GM21447 (cell line): ENCODE measurements around the gene FAM53A.
"Not testable (repeated sequence)": the region's sequence is repeated elsewhere in the genome, so short reads cannot be mapped to it uniquely, and the experiment has no call there.

Source experiments
- ATAC-seq: cut with Tn5 transposase; IDR thresholded peaks from one replicate; pipeline ENCODE4 v1.9.1; 2021; ENCODE audit not compliant: unreplicated experiment

Gene FAM53A

GRCh38 chr4:1686440-1687036 is 2.4 kb upstream of the FAM53A start:
- no peak for ATAC-seq

- ATAC-seq, result no peak
These were observed 1.4 kb upstream of the FAM53A start for GRCh38 chr4:1685235-1686150.

DNA sequence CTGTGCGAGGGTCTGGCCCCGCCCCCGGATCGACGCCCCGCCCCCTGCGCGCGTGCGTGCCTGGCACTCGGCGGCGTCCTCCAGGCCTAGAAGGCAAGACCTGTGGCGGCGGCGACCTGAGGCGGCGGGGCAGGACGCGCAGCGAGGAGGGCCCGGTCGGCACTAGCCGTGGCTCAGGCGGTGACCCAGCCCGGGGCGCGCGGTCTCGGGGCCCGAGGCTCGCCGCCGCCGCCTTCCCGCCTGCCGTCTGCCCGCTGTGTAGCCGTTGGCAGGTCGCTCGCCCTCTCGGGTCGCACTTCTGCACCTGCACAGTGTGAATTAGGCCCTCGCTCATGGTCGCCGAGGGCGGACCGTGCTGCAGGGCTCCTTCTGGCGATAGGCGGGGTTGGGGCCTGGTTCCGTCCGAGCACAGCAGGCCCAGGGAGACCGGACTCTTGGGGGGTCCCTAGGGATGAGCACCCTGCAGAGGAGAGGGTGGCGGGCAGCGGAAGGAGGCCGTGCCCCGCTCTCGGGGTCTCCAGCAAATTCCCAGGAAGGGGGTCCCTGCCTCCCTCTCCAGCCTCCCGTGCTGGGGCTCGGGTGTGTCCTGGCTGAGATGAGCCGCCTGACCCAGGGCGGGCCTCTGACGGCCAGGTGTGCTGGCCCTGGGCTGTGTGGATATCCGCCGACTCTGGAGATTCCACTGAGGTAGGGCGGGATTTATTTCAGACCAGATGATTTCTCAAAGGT is 557 bp upstream of the FAM53A start:
- peak; percentile 13 for ATAC-seq

DNA sequence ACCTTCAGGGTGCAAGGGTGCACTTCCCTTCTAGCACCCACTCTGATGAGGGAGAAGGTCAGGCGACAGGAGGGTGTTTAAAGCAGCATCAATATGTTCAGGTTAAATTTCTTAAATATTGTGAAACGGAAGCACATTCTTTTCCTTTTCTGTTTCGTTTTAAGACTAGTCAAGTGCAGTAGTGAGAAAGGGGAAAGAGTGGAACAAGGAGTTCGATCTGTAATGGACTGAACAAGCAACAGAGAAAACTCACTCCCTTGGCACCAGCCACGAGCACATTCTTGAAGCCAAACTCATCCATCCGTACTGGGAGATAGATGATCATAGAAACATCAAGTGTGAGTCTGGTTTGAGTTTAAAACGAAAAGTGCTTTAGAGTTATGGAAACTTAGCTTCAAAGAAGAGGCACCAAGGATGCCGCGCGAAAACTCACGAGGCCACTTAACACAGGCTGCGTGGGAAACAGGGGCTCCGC is 815 bp downstream of the FAM53A start:
- ATAC-seq, result no peak

DNA sequence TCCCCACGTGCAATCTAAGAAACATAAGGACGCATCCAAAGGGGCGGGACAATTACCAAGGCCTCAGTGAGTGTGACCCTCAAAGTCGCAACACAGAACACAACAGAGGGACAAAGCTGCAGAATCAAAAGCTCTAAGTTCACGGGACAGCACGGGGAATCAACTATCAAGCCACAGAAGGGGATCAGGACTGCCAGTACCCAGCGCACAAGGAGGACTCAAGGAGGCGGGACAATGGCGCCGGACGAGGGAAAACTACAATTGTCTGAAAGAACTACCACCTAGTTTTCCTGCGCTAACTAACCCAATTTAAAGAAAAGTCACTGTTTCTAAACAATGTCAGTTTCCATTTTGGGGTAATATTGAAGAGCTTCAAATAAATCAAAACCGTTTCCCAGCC is 1.3 kb downstream of the FAM53A start:
- ATAC-seq, result no peak

DNA sequence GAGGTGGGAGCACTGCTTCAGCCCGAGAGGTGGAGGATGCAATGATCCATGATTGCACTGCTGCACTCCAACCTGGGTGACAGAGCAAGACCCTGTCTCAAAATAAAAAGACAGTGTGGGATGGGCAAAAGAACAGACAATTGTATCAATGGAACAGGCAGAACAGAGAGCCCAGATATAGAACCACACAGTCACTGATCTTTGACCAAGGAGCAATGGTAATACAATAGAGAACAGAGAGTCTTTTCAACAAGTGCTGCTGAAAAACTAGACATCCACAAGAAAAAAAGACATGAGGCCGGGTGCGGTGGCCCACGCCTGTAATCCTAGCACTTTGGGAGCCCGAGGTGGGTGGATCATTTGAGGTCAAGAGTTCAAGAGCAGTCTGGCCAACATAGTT is 5.9 kb downstream of the FAM53A start:
- ATAC-seq, result no peak

DNA sequence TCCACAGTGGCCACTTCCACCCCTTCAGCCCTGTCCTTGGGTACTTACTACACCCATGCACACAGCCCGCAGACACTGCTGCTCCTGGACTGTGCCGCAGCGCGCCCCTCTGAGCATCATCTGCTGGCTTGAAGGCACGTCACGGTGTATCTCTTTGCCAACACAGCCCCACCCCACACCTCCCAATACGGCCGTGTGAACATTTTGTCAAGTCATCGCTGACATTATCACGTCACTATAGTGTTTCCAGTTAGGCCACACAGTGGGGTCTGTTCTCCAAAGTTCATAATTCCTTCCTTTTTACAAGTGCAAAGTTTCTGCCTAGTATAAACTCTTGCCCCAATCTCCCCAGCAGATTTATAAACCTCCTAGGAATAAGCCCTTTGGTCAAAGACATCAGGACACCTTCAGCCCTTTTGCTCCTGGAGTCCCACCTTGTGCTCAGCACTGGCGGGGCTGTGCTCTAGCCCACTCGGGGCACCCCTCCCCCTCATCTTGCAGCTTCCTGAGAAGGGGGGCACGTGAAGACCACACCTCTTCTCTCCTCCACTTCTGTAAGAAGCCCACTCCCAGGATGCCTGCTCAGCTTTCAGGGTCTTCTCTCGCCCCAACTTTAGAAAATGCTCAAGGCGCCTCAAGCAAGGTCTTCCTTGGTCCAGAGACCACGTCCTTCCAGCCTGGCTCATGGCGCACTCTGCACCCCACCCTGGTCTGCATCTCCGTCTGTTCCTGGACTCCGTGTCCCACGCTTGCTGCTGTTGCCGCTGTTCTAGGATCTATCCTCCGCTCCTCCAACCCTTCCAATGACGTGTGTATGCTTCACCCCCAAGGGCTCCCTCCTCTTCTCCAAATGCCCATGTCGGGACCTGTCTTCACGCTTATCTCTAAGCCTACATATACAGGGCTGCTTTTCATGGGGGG is 7.2 kb downstream of the FAM53A start:
- no peak for ATAC-seq

- no peak for ATAC-seq
These were observed 8.3 kb downstream of the FAM53A start for GRCh38 chr4:1675802-1676137.

DNA sequence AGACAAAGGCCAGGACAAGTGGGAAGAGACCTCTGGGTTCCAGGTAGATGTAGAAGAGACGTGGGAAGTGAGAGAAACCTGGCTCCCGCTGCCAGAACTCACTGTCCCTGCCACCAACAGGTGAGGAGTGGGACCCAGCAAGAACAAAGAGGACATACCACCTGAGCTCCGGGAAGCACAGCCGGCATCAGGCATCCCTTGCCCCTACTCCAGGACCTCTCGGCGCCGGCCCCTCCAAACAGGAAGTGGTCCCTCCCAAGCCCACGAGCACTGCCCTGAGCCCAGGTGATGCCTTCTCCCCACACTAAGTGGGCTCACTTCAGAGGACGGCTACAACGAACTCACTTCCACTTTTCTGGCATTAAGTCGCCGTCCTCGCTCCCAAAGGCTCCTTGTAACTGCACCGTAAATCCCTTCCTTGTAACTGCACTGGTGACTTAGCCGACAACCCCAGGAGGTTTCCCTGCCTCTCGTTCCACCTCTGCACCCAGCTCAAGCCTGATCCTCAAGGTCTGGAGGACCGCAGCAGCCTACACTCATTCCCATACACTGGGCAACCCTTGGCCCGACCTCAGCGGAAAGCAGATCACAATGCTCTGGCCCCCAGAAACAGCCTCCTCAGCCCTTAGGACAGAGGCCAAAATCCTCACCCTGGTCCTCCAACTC is 8.8 kb downstream of the FAM53A start:
- no peak for ATAC-seq

- no peak for ATAC-seq
These were observed 9.4 kb downstream of the FAM53A start for GRCh38 chr4:1674682-1675081.

DNA sequence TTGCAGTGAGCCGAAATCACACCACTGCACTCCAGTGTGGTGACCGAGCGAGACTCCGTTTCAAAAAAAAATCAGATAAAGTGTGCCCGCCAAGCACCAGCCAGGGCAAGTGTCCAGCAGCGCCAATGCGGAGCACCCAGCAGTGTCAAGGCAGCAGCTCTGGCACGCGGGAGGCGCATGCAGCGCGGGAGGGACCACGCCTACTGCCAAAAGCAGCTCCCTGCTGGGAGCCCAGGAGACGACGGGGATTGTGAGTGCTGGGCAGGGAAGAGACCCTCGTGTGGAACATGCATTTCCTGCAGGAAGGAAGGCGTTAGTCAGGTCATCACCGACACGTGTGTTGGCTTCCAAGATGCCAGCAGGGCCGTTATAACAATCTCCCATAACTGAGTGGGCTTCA is 10.4 kb downstream of the FAM53A start:
- ATAC-seq, result no peak

DNA sequence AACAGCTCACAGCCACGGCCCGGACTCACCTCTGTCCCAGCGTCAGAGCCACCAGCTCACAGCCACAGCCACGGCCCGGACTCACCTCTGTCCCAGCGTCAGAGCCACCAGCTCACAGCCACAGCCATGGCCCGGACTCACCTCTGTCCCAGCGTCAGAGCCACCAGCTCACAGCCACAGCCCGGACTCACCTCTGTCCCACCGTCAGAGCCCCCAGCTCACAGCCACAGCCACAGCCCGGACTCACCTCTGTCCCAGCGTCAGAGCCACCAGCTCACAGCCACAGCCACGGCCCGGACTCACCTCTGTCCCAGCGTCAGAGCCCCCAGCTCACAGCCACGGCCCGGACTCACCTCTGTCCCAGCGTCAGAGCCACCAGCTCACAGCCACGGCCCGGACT is 13.1 kb downstream of the FAM53A start:
- ATAC-seq, result not testable (repeated sequence)

- ATAC-seq, result no peak
These were observed 13.8 kb downstream of the FAM53A start for GRCh38 chr4:1670279-1670678.

GRCh38 chr4:1669850-1670249 is 14.3 kb downstream of the FAM53A start:
- ATAC-seq, result no peak

DNA sequence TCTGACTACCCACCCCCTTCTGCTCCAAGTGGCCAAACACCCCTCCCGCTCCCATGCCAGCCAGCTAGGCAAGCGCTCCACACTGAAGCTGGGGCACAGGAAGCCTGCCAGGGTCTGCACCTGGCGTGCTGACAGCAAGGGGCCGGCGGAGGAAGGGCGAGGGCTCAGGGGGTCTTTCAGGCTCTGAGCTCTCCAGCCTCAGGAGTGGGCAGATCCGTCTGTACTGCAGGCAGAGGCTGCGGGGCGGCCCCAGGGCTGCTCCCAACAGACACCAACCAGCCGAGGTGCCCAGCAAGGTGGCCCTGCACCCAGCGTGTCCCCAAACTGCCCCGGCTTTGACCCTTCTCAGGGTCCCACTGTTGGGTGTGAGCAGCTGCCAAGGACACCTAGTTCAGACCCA is 14.8 kb downstream of the FAM53A start:
- no peak for ATAC-seq

DNA sequence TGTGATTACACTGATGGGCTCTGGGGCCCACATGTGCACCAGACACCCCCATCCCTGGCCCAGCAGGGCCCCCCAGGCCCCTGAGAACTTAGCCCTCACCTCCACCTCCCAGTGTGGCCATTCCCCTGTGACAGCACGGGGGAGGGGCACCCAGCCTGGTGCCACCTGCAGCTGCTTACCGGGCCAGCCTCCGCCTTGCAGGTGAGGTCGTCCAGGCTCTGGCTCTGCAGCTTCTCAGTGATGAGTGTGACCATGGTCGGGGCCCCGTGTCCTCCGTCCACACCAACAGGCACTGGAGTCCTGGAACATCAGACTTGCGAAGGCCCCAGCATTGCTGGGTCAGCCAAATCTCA is 15.6 kb downstream of the FAM53A start:
- no peak for ATAC-seq

DNA sequence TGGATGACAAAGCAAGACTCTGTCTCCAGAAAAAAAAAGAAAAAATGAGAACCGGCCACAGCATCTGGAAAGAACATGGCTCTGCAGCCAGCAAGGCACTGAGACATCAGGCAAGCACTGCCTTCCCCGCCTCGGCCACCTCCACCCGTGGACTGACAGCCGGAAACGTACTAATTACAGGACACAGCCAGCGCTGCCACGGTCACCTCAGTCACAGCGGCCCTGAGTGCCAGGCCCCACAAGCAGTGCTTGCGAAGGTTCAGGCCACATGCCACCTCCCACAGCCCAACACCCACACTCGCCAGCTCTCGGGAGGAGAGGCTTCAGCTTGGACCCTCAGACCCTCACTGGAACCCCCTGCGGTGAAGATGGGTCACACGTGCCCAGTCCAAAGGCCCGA is 16.8 kb downstream of the FAM53A start:
- no peak for ATAC-seq

- ATAC-seq, result no peak
These were observed 17.7 kb downstream of the FAM53A start for GRCh38 chr4:1666391-1666790.

DNA sequence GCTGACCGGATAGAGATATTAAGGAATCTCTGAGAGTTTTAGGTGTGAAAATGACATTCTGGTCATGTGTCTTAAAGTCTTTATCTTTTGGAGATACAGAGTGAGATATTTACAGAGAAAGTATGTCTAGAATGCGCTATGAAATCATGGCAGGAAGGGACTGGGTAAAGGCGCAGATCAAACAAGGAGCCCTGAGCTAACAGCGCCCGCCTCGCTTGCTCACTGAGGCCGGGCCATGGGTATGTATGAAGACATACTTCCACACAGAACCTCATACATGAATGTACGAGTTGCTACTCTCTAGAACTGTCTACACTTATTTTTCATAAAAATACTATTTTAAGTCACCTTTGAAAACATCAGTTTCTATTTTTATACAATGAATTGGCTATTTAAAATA is 20.0 kb downstream of the FAM53A start:
- no peak for ATAC-seq

- no peak for ATAC-seq
These were observed 20.6 kb downstream of the FAM53A start for GRCh38 chr4:1663549-1663948.
